T-helper 22 cell (primary cell): ENCODE measurements around the gene FOXO6.

Source experiments
- DNase-seq: peaks from one replicate; pipeline ENCODE4 v3.0.0-alpha.2; 2020; ENCODE audit warnings: low read depth

Gene FOXO6

GRCh38 chr1:41367288-41367642 is 6.0 kb downstream of the FOXO6 start:
- DNase-seq = no peak

- DNase-seq = no peak
These were observed 7.1 kb downstream of the FOXO6 start for GRCh38 chr1:41368366-41368765.

- DNase-seq = no peak
These were observed 7.6 kb downstream of the FOXO6 start for GRCh38 chr1:41368801-41369200.

- DNase-seq = no peak
These were observed 8.3 kb downstream of the FOXO6 start for GRCh38 chr1:41369531-41369930.

- DNase-seq = no peak
These were observed 9.0 kb downstream of the FOXO6 start for GRCh38 chr1:41370225-41370624.

- DNase-seq = no peak
These were observed 9.7 kb downstream of the FOXO6 start for GRCh38 chr1:41370756-41371420.

GRCh38 chr1:41371630-41372599 is 10.7 kb downstream of the FOXO6 start:
- DNase-seq = no peak

GRCh38 chr1:41372600-41372993 is 11.4 kb downstream of the FOXO6 start:
- no peak for DNase-seq

- no peak for DNase-seq
These were observed 12.1 kb downstream of the FOXO6 start for GRCh38 chr1:41373373-41373772.

- no peak for DNase-seq
These were observed 13.5 kb downstream of the FOXO6 start for GRCh38 chr1:41374711-41375110.

- no peak for DNase-seq
These were observed 16.2 kb downstream of the FOXO6 start for GRCh38 chr1:41377397-41377796.

- no peak for DNase-seq
These were observed 17.0 kb downstream of the FOXO6 start for GRCh38 chr1:41378222-41378621.

GRCh38 chr1:41378999-41379737 is 17.9 kb downstream of the FOXO6 start:
- no peak for DNase-seq

GRCh38 chr1:41379738-41380130 is 18.5 kb downstream of the FOXO6 start:
- DNase-seq = no peak

GRCh38 chr1:41380195-41380594 is 19.0 kb downstream of the FOXO6 start:
- DNase-seq = no peak

- no peak for DNase-seq
These were observed 19.9 kb downstream of the FOXO6 start for GRCh38 chr1:41380979-41381691.

- DNase-seq = no peak
These were observed 20.7 kb downstream of the FOXO6 start for GRCh38 chr1:41381692-41382479.

GRCh38 chr1:41382480-41383090 is 21.4 kb downstream of the FOXO6 start:
- no peak for DNase-seq

- DNase-seq = no peak
These were observed 22.0 kb downstream of the FOXO6 start for GRCh38 chr1:41383094-41383852.

GRCh38 chr1:41384579-41384978 is 23.3 kb downstream of the FOXO6 start:
- DNase-seq = no peak
